HG03571 (cell line): Measurements from ENCODE around the gene EFR3B.
"Not testable (repeated sequence)": the region's sequence is repeated elsewhere in the genome, so short reads cannot be mapped to it uniquely, and the experiment has no call there.

Source experiments
- ATAC-seq: cut with Tn5 transposase; IDR thresholded peaks from one replicate; pipeline ENCODE4 v1.9.1; 2021; ENCODE audit not compliant: unreplicated experiment

The EFR3B gene

GRCh38 chr2:25041928-25042320 lies at the start of gene EFR3B:
EFR3B (plus strand) TSS chr2:25042076; CDS start chr2:25042313, 237 bp downstream.
- peak; percentile 94 for ATAC-seq

- no peak for ATAC-seq
These were observed 48.3 kb upstream of the EFR3B start for GRCh38 chr2:24993406-24994145.

- ATAC-seq: no peak
These were observed 47.6 kb upstream of the EFR3B start for GRCh38 chr2:24994146-24994724.

- not testable (repeated sequence) for ATAC-seq
These were observed 42.8 kb upstream of the EFR3B start for GRCh38 chr2:24999097-24999496.

- no peak for ATAC-seq
These were observed 41.8 kb upstream of the EFR3B start for GRCh38 chr2:25000036-25000435.

GRCh38 chr2:25000503-25001324 lies 41.2 kb upstream of the EFR3B start:
- no peak for ATAC-seq

- no peak for ATAC-seq
These were observed 40.6 kb upstream of the EFR3B start for GRCh38 chr2:25001325-25001637.

- no peak for ATAC-seq
These were observed 39.8 kb upstream of the EFR3B start for GRCh38 chr2:25002066-25002465.

- ATAC-seq: no peak
These were observed 31.9 kb upstream of the EFR3B start for GRCh38 chr2:25009954-25010353.

- ATAC-seq: not testable (repeated sequence)
These were observed 30.5 kb upstream of the EFR3B start for GRCh38 chr2:25011342-25011741.

GRCh38 chr2:25014631-25015030 lies 27.2 kb upstream of the EFR3B start:
- ATAC-seq: no peak

GRCh38 chr2:25018681-25019080 lies 23.2 kb upstream of the EFR3B start:
- ATAC-seq: no peak

GRCh38 chr2:25021791-25022362 lies 20.0 kb upstream of the EFR3B start:
- ATAC-seq: no peak

- no peak for ATAC-seq
These were observed 18.5 kb upstream of the EFR3B start for GRCh38 chr2:25023333-25023732.

- ATAC-seq: no peak
These were observed 16.5 kb upstream of the EFR3B start for GRCh38 chr2:25025229-25026007.

- ATAC-seq: no peak
These were observed 15.8 kb upstream of the EFR3B start for GRCh38 chr2:25026008-25026530.

- no peak for ATAC-seq
These were observed 12.7 kb upstream of the EFR3B start for GRCh38 chr2:25029183-25029554.

GRCh38 chr2:25030702-25031101 lies 11.2 kb upstream of the EFR3B start:
- no peak for ATAC-seq

- ATAC-seq: no peak
These were observed 9.8 kb upstream of the EFR3B start for GRCh38 chr2:25032094-25032493.

- no peak for ATAC-seq
These were observed 9.0 kb upstream of the EFR3B start for GRCh38 chr2:25032901-25033300.

GRCh38 chr2:25034081-25034480 lies 7.8 kb upstream of the EFR3B start:
- ATAC-seq: no peak
